ENCODE results near the gene ABL1.

The ABL1 gene

GRCh38 chr9:130911254-130912049 is 76.4 kb downstream of the ABL1 start (continued):
- TF ChIP-seq, protein P1, sequence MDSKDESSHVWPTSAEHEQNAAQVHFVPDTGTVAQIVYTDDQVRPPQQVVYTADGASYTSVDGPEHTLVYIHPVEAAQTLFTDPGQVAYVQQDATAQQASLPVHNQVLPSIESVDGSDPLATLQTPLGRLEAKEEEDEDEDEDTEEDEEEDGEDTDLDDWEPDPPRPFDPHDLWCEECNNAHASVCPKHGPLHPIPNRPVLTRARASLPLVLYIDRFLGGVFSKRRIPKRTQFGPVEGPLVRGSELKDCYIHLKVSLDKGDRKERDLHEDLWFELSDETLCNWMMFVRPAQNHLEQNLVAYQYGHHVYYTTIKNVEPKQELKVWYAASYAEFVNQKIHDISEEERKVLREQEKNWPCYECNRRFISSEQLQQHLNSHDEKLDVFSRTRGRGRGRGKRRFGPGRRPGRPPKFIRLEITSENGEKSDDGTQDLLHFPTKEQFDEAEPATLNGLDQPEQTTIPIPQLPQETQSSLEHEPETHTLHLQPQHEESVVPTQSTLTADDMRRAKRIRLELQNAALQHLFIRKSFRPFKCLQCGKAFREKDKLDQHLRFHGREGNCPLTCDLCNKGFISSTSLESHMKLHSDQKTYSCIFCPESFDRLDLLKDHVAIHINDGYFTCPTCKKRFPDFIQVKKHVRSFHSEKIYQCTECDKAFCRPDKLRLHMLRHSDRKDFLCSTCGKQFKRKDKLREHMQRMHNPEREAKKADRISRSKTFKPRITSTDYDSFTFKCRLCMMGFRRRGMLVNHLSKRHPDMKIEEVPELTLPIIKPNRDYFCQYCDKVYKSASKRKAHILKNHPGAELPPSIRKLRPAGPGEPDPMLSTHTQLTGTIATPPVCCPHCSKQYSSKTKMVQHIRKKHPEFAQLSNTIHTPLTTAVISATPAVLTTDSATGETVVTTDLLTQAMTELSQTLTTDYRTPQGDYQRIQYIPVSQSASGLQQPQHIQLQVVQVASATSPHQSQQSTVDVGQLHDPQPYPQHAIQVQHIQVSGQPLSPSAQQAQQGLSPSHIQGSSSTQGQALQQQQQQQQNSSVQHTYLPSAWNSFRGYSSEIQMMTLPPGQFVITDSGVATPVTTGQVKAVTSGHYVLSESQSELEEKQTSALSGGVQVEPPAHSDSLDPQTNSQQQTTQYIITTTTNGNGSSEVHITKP (tag by site-specific recombination; IDR thresholded peaks at IDR 0.05): no peak
- TF ChIP-seq ZNF133 (tag by site-specific recombination; IDR thresholded peaks at IDR 0.05) (no peak), MZF1 (tag by site-specific recombination; IDR thresholded peaks at IDR 0.05; ENCODE audit: borderline replicate concordance) (no peak), ZNF274 (IDR thresholded peaks at IDR 0.05; ENCODE audit: low read length) (no peak), ZNF274 (tag by site-specific recombination; IDR thresholded peaks at IDR 0.05; ENCODE audit: borderline replicate concordance) (no peak), ZNF791 (tag by site-specific recombination; IDR thresholded peaks at IDR 0.05) (no peak), BCL11A (tag by site-specific recombination; IDR thresholded peaks at IDR 0.05; ENCODE audit: low read depth) (no peak), PRDM1 (tag by site-specific recombination; IDR thresholded peaks at IDR 0.05) (no peak), ZFP41 (tag by site-specific recombination; IDR thresholded peaks at IDR 0.05; ENCODE audit: borderline replicate concordance) (no peak), ZNF324 (tag by site-specific recombination; IDR thresholded peaks at IDR 0.05) (no peak)

- TF ChIP-seq EGR2 (tag by site-specific recombination; IDR thresholded peaks at IDR 0.05; ENCODE audit: low read depth): no peak
- TF ChIP-seq ZNF394 (tag by site-specific recombination; IDR thresholded peaks at IDR 0.05; ENCODE audit: borderline replicate concordance): no peak
- TF ChIP-seq ZBTB1 (tag by site-specific recombination; IDR thresholded peaks at IDR 0.05): no peak
- no peak for TF ChIP-seq ZIC2 (tag by site-specific recombination; IDR thresholded peaks at IDR 0.05)
- TF ChIP-seq ZFP37 (tag by site-specific recombination; IDR thresholded peaks at IDR 0.05): no peak
- no peak for TF ChIP-seq ZNF530 (tag by site-specific recombination; IDR thresholded peaks at IDR 0.05; ENCODE audit: low read depth)
- TF ChIP-seq ZNF426 (tag by site-specific recombination; IDR thresholded peaks at IDR 0.05): no peak
- TF ChIP-seq MZF1 (tag by site-specific recombination; IDR thresholded peaks at IDR 0.05; ENCODE audit: borderline replicate concordance): no peak
- TF ChIP-seq AEBP2 (tag by site-specific recombination; IDR thresholded peaks at IDR 0.05; ENCODE audit: borderline replicate concordance): no peak
- no peak for TF ChIP-seq ZNF670 (tag by site-specific recombination; IDR thresholded peaks at IDR 0.05; ENCODE audit: low read depth)
- no peak for TF ChIP-seq KLF17 (tag by site-specific recombination; IDR thresholded peaks at IDR 0.05)
- no peak for TF ChIP-seq BCL11A (tag by site-specific recombination; IDR thresholded peaks at IDR 0.05; ENCODE audit: low read depth)
- TF ChIP-seq ZNF366 (tag by site-specific recombination; conservative IDR thresholded peaks at IDR 0.05): no peak
- TF ChIP-seq, protein P2, sequence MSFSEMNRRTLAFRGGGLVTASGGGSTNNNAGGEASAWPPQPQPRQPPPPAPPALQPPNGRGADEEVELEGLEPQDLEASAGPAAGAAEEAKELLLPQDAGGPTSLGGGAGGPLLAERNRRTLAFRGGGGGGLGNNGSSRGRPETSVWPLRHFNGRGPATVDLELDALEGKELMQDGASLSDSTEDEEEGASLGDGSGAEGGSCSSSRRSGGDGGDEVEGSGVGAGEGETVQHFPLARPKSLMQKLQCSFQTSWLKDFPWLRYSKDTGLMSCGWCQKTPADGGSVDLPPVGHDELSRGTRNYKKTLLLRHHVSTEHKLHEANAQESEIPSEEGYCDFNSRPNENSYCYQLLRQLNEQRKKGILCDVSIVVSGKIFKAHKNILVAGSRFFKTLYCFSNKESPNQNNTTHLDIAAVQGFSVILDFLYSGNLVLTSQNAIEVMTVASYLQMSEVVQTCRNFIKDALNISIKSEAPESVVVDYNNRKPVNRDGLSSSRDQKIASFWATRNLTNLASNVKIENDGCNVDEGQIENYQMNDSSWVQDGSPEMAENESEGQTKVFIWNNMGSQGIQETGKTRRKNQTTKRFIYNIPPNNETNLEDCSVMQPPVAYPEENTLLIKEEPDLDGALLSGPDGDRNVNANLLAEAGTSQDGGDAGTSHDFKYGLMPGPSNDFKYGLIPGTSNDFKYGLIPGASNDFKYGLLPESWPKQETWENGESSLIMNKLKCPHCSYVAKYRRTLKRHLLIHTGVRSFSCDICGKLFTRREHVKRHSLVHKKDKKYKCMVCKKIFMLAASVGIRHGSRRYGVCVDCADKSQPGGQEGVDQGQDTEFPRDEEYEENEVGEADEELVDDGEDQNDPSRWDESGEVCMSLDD (tag by site-specific recombination; IDR thresholded peaks at IDR 0.05): no peak
- H3K9me3 ChIP-seq (ENCODE audit: control insufficient read depth, insufficient read depth, low read depth, low read length): no peaks in the 10 kb centered on the region
- no peaks in the 10 kb centered on the region for H3K36me3 ChIP-seq (ENCODE audit: control insufficient read depth in 2 of 2, insufficient read depth in 1 of 2, low read length in 2 of 2)
- H3K4me1 ChIP-seq (ENCODE audit: control insufficient read depth, insufficient read depth, low read length): no peaks in the 10 kb centered on the region
- CTCF ChIA-PET: no interaction called here
- no peak overlapping the region for H3K4me3 ChIP-seq (ENCODE audit: low read depth, low read length)
- no peak overlapping the region for H3K27ac ChIP-seq (ENCODE audit: extremely low read depth, low read depth, low read length)
- POLR2A ChIA-PET: interaction anchor here (0.7 kb wide), 1 partner anchor 134 kb away, joined by 3 read pairs; no protein-coding TSS in a partner anchor
These were observed 78.0 kb downstream of the ABL1 start for GRCh38 chr9:130912932-130913598.

All from HEK293 (cell line).